Measurements from ENCODE around the gene GALNTL6.

The GALNTL6 gene

DNA sequence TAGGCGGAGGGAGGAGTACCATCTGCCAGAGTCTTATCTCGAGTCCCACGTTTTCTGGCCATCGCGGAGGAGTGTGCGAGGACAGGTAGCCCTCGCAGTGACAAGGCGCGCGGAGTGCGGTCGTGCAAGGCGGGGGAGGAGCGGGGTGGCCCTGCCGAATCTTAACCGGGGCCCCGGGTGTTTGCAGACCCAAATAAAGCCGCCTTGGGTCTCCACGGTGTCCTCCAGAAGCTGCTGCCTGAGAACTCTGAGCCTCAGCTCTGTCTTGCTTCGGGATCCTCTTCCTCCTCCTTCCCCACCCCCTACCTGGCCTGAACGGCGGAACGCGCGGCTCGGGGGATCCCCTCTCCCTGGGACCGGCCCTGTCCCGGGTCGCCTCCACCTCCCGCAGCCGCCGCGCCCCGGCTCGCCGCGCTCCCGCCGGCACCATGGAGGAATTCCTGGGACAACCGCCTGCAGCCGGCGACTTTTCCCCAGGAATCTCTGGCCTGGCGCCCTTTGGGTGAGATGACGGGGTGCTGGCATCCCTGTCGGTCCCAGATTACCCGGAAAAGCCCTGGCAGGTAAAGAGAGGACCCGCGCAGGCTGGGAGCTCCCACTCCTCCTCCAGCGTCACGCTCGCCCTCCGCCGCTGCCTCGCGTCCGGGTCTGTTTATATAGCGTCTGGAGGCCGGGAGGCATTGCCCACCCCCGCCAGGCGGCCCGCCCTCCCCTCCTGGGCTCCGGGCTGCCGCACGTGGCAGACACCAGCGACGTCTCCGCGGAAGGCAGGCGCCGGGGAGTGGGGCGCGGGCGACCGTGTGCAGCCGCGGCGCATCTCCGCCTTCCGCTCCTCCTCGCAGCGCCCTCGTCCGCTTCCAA lies at the start of gene GALNTL6:
GALNTL6 (plus strand) TSS at position 740 of the 861 bp plus-strand sequence.
- no peak for DNase-seq

DNA sequence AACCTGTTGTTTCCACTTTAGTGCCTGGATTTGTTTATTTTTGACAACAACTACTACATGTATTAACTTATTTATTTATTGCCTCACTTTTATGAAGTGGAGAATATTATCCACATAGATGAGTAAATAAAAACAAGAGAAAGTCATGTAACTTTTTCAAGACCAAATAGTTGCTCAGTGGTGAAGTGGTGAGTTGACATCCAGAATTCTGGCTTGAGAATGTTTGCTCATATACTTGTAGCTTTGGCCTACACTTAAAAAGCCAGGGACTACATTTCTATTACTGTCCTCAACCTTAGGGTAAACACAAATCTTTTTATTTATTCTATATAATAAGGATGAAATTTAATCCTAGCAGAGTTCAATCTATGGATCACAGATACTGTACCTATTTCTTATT lies 47.7 kb upstream of the GALNTL6 start:
- no peak for DNase-seq

DNA sequence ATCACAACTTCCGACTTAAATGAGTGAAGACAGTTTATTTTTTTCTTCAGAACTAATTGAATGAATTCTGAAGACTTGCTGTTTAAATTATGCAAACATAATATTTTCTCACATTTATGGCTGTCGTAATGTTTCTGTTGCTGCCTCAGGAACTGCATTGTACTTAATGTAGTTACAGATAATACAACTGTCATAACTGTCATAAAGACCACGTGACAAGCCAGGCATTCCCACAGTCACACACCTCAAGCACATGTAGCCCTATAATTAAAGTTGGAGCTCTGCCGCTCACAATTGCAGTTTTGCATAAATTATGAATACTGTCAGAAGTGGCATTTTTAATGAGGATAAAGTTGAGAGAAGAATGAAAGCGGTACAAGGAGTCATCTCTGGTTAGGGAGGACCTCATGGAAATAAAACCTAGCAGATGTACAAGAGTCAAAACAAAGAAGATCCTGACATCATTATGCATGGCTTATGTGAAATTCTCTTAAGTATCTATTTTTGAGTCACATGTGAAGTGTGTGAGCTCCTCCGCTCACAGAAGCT lies 38.5 kb upstream of the GALNTL6 start:
- no peak for DNase-seq

DNA sequence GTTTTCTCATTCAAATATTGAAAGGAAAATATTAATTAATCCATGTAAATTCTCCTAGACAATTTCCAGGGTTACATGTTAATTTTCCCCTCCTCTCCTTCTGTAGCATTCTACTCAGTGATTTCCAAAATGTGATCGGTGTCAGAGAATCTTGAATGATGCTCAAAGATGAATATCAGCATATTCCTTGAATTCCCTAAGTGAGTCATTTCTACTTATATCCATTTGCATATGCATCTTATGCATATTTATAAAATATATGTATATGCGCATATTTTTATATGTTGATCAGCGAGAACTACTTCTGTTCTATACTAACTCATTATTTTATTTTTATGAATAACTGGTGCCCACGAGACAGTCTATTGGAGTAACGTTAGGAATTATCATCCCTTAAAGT lies 33.9 kb upstream of the GALNTL6 start:
- no peak for DNase-seq

DNA sequence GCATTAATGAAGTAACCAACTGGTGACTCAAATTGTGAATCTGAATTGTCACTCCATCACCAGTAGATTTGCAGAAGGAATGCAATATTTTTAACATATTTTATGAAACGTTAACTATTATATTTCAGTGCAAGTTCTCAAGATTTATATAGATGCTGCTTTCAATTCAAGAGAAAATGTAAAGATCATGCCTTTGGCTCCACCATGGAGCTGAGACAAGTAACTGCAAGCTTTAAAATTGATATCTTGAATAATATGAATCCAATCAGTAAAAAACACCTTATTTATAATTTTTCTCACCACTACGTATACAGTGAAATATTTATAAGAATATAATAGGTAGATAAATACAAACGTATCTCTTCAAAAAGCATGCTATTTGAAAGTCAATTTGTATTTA lies 27.8 kb upstream of the GALNTL6 start:
- no peak for DNase-seq

DNA sequence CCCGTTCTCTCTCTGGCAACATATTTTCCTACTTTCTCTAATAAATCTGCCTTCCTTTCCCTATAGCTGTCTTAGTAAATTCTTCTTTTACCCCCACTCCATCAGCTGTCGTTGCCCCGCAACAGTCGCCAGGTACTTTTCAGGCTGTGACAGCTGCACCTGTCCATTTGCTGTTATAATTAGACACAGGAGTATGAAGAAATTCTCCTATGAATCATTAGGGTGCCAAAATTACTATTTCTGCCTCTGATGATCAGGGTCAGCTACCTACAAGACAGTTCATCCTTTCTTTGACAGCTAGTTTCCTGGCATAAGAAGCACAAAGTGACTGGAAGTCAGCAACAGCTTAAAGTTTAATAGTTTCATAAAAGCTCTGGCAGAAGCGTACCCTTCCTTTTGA lies 19.5 kb upstream of the GALNTL6 start:
- DNase-seq = no peak

DNA sequence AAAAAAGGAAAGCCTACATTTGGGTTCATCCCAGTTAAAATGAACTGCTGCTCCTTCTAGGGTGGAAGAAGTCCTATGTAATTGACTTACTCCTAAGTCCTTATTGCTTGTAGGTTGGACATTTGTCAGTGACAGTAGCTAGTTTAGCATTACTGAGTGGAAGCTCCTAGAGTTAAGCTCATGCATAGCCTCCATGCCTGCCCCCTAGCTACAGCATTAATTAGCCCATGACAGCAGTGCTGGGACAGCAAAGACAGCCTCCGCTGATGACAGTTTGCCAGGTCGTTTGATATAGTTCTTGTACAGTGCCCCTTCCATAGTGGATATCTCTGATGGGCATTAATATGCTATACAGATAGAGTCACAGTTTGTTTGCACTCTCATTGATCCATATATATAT lies 18.7 kb upstream of the GALNTL6 start:
- DNase-seq = no peak

DNA sequence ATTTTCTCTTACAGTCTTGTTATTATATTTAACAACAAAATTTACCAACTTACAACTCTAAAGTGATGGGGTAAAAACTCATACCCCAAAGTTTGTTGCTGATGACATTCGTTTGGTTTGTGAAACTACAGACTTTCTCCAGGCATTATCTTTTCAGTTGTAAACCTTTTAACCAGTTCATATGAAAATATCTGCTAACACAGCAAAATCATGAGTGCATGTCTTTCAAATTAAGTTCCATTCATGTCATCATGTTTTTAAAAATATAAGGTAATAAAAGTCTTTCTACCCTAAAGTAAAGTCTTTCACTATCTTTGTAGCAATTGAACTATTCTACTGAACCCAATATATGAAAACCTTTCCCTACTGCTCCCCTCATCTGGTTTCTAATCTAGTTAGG lies 3.4 kb upstream of the GALNTL6 start:
- no peak for DNase-seq

DNA sequence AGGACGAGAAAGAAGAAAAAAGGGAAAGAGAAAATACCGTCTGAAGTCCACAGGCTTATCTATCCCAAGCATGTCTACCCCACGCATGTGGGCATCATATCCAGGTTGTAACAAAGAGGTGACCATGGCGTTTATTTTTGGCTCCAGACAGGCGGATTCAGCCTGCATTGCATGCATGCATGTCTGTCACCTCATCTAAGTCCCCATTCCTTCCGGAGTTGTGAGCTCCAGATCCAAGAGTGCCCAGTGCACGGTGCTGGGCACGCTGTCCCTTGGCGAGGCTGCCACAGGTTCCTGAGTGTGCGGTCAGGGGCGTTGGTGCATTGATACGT lies 905 bp upstream of the GALNTL6 start:
- DNase-seq = no peak

DNA sequence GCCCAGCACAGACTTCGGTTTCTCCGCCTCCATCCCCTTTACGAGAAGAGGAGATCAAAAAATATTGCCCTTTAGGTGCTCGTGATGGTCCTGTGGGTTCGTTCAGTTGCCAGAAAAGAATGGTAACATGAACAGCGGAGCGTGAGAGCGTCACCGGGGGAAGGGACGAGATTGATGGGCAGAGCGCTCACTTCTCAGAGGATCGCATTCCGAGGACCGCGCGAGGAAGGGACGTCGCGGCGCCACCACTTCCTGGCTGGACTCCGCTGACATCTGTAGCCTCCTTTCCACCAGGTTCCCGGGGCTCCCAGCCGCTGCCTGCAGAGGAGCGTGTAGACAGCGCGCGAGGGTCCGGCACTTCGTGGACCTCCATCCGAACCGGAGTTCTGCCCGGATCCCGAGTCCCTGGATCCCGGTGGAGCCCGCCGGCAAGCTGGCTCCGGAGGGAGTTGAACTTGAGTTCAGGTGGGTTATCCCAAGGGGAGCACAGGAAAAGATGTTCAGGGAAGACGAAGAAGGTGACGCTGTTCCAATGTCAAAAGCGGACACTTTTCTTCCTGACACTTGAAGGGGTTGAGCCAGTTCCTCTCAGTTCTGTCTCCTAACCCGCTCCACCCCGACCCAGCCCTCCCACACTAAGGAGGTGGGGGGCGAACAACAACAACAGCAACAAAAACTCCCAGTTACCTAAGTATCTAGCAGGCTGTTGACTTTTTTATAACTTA lies 484 bp downstream of the GALNTL6 start:
- no peak for DNase-seq

DNA sequence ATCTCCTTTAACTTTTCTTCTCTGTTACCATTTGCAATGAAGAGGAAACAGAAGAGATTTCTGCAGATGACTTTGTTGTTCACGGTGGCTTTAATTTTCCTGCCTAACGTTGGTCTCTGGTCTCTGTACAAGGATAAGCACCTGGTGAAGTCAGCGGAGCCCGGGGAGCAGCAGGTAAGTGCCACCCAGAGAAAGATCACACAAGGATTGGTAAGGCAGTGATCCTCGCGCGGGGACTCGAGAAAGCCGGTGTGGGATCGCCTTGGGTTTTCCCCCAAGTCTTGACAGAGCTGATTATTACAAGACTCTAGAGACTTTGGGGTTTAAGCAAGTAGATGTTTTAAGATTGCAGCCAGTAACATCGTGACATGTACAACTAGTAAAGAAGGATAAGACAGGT lies 1.3 kb downstream of the GALNTL6 start:
- no peak for DNase-seq

DNA sequence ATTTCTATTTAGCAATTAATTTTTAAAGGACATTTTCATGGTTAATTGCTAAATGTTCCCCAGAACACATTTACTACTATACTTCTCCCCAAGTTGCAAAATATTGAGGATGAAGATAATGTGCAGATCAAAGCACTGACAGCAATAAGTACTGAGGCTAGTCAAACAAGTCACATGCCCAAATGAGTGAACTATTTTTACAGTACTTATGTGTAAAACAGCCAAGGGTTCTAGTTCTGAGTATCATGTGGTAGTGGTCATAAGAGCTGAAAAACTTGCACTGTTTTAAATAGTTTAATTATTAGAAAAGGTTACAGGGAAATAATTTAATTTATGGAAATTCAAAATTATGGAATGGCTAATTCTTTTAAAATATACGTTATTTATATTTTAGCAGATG lies 3.8 kb downstream of the GALNTL6 start:
- no peak for DNase-seq

DNA sequence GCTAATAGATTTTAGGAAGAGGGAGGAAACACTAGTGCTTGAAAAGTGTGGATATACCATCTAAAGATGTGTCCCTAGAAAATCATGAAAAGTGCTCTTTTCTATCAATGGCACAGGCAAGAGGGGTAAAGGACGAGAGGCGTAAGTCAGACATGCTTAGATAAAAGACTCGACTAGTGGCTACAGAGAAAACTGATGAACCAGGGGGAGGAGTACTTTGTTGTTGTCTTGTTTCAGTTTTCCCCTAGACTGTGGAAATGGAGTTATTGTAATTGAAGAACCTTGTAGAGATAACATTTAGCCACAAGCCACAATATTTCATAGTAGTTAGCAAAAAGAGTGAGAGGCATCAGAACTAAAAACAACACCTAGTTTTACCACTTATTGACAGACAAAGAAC lies 21.4 kb downstream of the GALNTL6 start:
- no peak for DNase-seq

DNA sequence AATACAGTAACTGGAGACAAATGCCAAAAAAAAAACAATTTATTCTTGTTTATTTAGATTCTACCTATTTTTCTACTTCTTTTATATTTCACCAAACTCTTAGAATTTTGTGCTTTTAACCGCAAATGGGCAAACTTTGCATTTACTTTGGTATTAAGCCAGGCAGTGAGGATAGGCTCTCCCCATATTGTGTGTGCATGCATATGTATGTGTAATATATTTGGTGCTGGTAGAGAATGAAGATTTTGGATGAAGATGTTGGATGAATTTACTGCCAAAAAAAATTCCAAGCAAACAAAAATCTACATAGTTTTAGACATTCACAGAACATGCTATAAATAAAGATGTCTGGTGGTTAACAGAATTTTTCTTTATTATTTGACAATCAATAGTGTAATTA lies 30.3 kb downstream of the GALNTL6 start:
- DNase-seq = no peak

DNA sequence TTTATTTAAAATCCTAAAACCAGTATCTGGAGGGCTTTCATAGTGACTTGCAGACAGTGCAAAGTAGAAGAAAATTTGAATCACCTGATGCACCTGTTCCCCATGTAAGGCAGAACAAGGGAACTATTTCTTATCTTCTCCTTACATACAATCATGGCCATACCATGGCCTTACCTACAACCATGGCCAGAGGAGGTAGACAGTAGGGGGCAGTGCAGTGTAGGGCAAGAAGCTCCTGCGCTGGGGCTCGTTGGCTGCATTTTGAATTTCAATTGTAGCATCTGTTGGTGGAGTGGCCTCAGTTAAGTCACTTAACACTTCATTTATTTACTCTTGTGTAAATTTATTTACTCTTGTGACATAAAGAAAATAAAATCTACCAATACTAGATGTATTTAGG lies 33.0 kb downstream of the GALNTL6 start:
- no peak for DNase-seq

DNA sequence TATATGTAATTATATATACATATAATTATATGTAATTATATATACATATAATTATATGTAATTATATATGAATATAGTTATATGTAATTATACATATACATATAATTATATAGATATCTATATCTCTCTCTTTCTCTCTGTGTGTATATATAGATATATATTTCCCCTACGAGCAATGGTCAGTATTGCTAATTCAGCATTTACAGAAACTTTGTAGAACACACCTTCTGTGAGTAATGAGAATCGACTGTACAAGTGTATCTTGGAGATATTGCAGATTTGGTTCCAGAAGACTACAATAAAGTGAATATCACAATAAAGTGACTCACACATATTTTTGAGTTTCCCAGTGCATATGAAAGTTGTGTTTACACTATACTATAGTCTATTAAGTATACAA lies 33.7 kb downstream of the GALNTL6 start:
- no peak for DNase-seq

DNA sequence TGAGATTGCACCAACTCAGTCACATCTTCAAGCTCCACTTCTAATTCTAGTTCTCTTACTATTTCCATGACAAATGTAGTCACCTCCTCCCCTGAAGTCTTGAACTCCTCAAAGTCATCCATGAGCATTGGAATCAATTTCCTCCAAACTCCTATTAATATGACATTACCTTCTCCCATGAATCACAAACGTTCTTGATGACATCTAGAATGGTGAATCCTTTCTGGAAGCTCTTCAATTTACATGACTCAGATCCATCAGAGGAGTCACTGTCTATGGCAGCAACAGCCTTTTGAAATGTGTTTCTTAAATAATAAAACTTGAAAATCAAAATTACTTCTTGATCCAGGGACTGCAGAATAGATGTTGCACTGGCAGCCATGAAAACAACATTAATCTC lies 34.5 kb downstream of the GALNTL6 start:
- DNase-seq = no peak

DNA sequence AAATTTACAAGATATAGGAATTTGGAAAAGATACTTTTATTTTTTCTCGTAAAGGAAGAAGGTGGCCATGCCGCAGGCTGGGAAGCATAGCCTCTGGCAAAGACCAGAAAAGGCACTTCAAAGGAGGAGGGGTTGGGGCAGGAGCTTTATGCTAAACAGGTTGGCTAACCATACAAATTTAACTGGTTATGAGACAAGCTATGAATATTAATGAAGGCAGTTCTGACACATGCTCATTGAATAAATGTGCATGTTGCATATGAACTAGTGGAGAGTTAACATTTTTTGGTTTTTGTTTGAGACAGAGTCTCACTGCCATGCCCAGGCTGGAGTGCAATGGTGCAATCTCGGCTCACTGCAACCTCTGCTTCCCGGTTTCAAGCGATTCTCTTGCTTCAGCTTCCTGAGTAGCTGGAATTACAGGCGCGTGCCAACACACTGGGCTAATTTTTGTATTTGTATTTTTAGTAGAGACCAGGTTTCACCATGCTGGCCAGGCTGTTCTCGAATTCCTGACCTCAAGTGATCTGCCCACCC lies 36.5 kb downstream of the GALNTL6 start:
- no peak for DNase-seq

DNA sequence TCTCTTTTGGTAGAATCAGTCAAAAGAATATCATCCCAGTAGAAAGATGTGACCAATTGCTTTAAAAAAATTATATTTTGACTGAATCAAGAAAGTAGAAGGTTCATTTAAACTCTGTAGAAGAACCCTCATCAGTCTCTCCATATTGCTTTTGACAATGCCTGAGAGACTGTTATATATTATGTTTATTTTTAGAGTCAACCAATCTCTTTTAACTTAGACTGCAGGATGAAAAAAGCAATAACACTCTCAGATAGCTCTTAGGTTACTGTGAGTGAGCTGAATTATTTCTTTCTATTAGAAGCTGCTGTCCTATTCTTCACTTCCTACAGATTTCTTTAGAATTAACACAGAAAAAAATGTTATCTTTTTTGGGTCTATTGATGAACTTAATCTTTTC lies 38.1 kb downstream of the GALNTL6 start:
- no peak for DNase-seq

DNA sequence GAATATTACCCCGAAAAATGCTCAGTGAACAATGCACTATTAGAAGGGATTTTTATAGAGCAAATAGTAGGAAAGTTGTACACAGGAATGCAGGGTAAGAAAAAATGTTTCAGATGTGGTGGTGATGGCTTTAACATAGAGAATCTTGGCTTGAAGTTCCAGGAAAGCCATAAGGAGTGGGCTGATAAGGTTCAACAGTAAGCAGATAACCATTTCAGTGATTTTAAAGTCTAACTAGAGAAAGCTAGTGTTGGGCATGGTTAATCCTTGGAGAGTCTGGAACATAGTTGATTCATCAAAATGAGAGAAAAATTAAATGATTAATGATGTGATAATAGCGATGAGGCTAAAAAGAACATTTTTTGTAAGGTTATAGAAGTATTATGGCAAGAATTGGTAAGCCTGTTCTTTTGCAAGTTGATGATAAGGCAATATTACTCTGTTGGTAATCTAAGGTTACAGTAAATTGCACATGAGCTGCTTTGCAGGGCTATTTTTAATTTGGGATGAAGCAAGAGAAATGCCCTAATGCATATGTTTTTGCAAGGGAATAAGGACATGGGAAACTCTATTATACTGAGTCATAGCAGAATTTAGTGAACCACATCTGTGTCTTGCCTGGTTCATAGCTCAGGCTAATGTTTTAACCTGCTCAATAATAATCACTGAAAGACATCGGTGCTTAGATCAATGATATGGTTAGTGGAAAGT lies 44.3 kb downstream of the GALNTL6 start:
- DNase-seq = no peak

DNA sequence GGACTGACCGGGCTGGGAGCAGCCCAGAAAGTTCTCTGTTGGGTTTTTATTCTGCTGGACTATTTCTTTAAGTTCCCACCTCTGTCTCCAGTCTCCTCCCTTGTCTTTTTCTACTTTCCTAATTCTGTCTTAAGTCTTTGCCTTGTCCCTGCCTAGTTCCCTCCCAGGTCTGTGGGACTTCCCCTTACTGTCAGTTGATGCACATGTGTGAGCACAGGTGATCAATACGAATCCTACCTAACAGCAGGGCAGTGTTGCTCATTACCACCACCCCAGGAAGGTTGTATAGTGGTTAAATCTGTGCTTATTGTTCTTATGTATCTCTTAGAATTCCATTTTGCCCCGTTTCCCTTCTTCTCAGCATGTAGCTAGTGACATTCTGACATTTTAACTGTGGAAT lies 62.1 kb downstream of the GALNTL6 start:
- DNase-seq = no peak

DNA sequence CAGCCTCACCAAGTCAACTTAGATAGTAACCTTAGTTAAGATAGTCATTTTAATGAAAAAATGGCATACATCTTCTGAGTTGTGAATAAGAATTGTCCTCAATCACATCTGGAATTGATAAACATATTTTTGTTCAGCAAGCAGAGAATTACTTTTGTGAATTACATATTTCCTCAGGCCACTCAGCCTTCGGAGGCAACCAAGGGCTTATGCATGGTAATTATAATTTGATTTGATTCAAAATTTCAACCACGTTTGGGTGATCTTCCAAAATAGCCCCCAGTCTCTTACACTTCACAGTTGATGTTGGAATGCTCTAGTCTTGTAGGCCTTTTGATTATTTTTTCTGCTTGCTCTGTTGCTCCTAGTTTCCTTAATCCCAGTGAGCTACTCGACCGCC lies 63.4 kb downstream of the GALNTL6 start:
- DNase-seq = no peak

DNA sequence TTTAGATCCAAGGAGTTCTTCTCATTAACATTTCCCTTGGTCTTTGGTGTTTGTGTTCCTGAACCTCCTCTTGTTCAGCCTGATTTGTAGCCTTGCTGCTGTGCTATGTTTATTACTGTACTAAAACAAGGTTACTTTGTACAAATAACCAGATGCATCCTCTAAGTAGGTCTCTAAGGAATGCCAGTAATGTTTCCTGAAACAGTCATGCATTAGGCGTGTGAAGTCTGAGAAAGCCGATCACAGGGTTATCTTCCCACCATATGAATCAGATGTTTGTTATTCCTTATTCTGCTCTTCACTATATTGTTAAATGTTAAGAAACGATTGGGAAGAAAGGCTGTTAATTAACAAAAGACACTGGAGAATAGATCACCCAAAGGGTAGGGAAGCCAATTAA lies 66.9 kb downstream of the GALNTL6 start:
- DNase-seq = no peak

DNA sequence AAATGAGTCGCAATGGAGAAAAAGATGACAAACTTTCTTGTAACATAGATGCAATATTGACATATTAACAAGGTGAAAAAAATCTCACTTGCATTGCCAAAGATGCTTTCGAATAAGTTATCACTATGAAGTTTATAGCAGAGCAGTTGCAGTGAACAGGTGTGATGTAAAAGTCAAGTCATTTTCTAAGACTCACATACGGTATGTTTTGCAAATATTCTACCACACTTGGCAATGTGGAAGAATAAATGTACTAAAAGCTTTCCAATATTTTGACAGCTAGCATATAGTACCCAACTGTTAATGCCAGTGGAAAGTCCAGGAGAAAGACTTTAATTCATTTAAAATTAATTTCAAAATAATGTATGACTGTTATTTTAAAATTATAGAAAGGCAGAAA lies 76.5 kb downstream of the GALNTL6 start:
- DNase-seq = no peak
